Esophagus muscularis mucosa (tissue), 4 donors: ENCODE results near the gene PGP.

Experiments
- CTCF ChIP-seq, 3 experiments: fragments of 200-600 bp in 2 of 3; fragments of 450-650 bp in 1 of 3; sonication (generic) in 2 of 3; IDR thresholded peaks; one replicate each; pipeline ENCODE4 v1.5.1; 2017 to 2019; ENCODE audit warnings: antibody characterized with exemption in 3 of 3, mild to moderate bottlenecking in 2 of 3, moderate library complexity in 1 of 3
- EP300 ChIP-seq: sonication (generic); formaldehyde crosslinking; IDR thresholded peaks from one replicate; pipeline ENCODE4 v1.6.1; 2017; ENCODE audit warnings: antibody characterized with exemption
- POLR2A ChIP-seq: fragments of 450-650 bp; IDR thresholded peaks from one replicate; pipeline ENCODE4 v1.6.1; 2017; ENCODE audit warnings: antibody characterized with exemption, moderate library complexity, mild to moderate bottlenecking, low read depth
- POLR2AphosphoS5 ChIP-seq, 2 donors: sonication (generic); formaldehyde crosslinking; IDR thresholded peaks; one replicate each; pipeline ENCODE4 v1.6.1; 2017; ENCODE audit warnings: antibody characterized with exemption in 2 of 2

- TF ChIP-seq CTCF (IDR thresholded peaks at IDR 0.05) (no peak), POLR2AphosphoS5 (IDR thresholded peaks at IDR 0.05) (no peak), EP300 (no peak), POLR2A (no peak)
Measured at GRCh38 chr16:2250652-2251295, 36.1 kb upstream of the PGP start.
